Activated CD4-positive, CD25-positive, alpha-beta regulatory T cell treated with anti-CD3 and anti-CD28 coated beads, Interleukin-2, amount 50 U/mL, for 72 hours (primary cell): Measurements from ENCODE around the gene PEX13.
"Not testable (repeated sequence)": the region's sequence is repeated elsewhere in the genome, so short reads cannot be mapped to it uniquely, and the experiment has no call there.

ENCODE experiments used
- DNase-seq: peaks from one replicate; pipeline ENCODE4 v3.0.0; 2021

Gene PEX13

DNA sequence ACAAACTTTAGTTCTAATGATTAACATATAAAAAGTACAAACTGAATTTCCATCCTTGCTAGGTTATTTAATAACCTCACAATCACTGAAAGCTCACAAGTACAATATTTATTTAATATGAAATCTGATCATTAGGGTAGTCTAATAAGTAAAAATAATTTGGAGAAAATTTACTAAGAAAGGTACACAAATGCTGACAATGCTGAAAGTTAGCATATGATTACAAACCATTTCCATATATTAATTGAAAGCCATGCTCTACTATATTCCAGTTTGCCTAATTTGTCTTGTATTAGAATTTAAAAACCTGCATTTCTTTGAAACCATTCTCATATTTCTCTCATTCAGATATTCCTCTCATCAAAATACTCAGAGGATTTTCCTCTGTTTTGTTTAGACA is 8.2 kb upstream of the PEX13 start:
- DNase-seq, result no peak

GRCh38 chr2:61011678-61012077 is 5.8 kb upstream of the PEX13 start:
- DNase-seq, result no peak

- not testable (repeated sequence) for DNase-seq
These were observed 5.2 kb upstream of the PEX13 start for GRCh38 chr2:61012303-61012702.

GRCh38 chr2:61013382-61013781 is 4.1 kb upstream of the PEX13 start:
- DNase-seq, result no peak

GRCh38 chr2:61014763-61015162 is 2.8 kb upstream of the PEX13 start:
- DNase-seq, result no peak

DNA sequence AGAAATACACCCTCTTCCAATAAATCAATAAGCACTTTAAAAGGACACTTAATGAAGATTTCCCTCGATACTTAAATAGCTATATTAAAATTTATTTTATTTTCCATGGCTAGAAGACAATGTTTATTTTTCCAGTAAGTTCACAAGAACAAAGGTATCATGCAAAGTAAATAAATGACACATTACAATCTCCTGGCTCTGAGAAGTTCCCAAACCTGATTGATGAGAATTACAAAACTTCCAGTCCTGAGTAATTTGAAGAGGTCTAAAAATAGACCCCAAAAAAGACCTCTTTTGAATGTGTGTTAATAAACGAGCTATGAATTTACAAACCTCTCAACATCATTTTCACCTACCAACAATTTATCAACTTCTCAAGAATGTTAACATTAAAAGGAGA is 1.5 kb upstream of the PEX13 start:
- no peak for DNase-seq

- no peak for DNase-seq
These were observed 1.0 kb upstream of the PEX13 start for GRCh38 chr2:61016392-61017002.

DNA sequence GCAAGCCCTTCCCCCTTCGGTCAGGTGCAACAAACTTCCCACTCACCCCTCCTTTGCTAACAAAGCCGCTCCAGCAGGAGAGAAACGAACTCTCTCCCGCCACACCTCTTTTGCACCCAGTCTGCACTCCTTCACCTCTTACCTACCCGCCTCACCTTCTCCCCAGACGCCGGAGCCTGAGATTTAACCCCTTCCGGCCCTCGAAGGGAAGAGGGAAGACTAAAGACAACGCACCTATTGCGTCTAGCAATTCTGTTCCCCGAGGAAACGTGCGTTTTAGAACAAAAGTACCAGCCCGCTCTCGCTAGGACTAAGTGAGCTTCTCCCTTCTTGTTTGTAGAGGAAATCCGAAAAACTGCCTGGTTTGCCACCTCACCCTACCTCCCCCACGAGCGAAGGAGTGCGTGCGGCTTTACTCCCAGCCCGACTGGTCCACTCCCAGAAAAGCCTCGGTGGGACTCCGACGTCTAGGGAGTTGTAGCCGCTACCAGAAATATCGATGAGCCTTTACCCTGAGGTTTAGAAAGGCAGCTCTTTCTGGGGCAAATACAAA is 441 bp upstream of the PEX13 start:
- DNase-seq, result peak; percentile 65

- no peak for DNase-seq
These were observed 817 bp downstream of the PEX13 start for GRCh38 chr2:61018318-61018755.

- DNase-seq, result no peak
These were observed 1.3 kb downstream of the PEX13 start for GRCh38 chr2:61018798-61019197.

- DNase-seq, result no peak
These were observed 3.7 kb downstream of the PEX13 start for GRCh38 chr2:61021228-61021660.

GRCh38 chr2:61023670-61024069 is 6.2 kb downstream of the PEX13 start:
- DNase-seq, result no peak

DNA sequence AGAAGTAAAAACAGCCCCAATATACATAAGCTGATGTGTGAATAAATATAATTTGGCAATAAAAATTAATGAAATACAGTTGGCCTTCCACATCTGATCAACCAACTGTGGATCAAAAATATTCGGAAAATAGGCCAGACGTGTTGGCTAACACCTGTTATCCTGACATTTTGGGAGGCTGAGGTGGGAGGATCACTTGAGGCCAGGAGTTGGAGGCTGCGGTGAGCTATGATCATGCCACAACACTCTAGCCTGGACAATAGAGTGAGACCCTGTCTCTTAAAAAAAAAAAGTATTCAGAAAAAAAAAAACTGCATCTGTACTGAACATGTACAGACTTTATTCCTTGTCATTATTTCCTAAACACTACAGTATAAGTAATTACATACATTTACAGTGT is 12.0 kb downstream of the PEX13 start:
- no peak for DNase-seq

GRCh38 chr2:61034592-61034991 is 17.1 kb downstream of the PEX13 start:
- not testable (repeated sequence) for DNase-seq

GRCh38 chr2:61036643-61037042 is 19.1 kb downstream of the PEX13 start:
- not testable (repeated sequence) for DNase-seq

- no peak for DNase-seq
These were observed 25.3 kb downstream of the PEX13 start for GRCh38 chr2:61042807-61043206.

DNA sequence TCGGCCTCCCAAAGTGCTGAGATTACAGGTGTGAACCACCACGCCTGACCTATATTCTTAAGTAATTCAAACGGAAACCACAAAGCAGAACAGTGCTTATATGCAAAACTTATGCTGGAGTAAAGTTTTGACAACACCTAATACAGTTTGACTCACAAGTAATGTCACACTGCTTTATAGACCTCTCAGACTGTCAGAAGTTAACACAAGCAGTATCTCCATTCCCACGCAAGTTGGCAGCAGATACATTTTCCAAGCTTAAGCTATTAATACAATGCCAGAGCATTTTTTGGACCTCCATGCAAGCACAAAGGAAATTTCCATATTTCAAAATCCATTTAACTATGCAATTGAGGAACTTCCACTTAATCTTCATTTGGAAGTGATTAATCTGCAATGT is 27.1 kb downstream of the PEX13 start:
- no peak for DNase-seq

GRCh38 chr2:61045226-61045625 is 27.7 kb downstream of the PEX13 start:
- DNase-seq, result no peak

GRCh38 chr2:61045999-61046398 is 28.5 kb downstream of the PEX13 start:
- DNase-seq, result no peak

DNA sequence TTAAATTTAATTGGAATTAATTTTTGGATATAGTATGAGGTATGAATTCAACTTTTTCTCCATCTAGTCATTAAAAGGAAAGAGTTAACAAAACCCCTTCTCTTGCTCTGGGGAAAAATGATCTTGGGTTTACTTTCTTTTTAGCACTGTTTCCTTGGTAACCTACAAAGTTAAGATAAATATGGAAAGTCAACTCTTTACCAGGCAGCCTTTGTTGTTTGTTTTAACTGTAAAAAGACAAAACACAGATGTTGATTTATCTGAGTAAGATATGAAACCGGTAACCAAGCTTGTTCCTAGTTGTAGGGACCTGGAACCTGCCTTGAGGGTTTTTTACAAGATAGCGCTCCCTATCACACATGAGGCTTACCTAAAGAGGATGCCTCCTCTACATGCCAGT is 38.0 kb downstream of the PEX13 start:
- no peak for DNase-seq

GRCh38 chr2:61057562-61057961 is 40.0 kb downstream of the PEX13 start:
- no peak for DNase-seq

- DNase-seq, result no peak
These were observed 41.9 kb downstream of the PEX13 start for GRCh38 chr2:61059382-61059781.

DNA sequence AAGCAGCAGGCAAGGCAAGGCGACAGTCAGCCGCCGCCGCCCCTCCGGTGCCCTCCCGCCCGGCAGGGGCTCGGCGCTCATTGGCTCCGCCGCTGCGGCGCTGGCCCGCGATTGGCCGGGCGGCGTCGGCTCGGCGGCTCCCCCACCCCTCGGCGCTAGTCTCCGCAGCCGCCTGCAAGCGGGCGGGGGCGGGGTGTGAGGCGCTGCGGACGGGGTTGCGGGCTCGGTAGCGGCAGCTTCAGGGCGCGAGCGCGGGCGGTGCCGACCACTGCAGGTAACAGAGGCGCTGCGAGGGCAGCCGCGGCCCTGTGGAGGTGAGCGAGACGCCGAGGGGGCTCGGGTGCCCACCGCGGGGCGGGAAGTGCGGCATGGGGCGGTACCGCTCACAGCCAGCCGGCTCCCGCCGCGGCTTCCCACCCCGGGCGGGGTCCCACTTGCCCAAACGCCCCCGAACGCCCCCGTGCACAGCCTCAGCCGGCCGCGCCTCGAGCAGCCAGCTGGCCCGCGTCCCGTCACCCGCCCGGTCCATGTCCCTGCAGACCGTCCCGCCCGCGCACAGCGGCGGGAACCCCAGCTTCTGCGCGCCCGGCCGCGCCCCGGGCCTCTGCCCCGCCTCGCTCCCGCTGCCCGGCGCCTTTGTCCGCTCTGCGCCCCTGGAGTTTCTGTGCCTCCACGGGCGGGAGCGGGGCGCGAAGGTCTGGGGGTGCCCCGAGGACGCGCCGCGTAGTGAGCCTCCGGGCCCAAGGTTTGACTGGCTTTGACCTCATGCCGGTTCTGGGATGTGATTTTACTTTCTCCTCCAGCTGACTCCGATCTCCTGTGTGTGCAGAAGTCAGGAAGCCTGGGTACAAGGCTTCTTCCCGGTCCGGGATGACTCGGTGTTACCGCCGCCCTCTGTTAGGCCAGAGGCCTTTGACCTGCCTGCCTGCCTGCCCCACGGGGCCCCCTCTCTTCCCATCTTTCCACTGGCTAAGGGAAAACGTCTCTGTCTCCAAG is 48.5 kb downstream of the PEX13 start, which contains the start of gene SANBR:
Gene SANBR, plus strand, starts transcription at position 158 of the 996 bp plus-strand sequence. CDS start 4,480 bp downstream, outside the sequence.
- peak; percentile 84 for DNase-seq

GRCh38 chr2:61074100-61074499 is 56.6 kb downstream of the PEX13 start:
- DNase-seq, result no peak
